Activated gamma-delta T cell treated with anti-CD3 and anti-CD28 coated beads, Interleukin-2, amount 50 U/mL, for 16 hours (primary cell): ENCODE results near the gene ARID5B.

ENCODE experiments used
- DNase-seq: peaks from one replicate; pipeline ENCODE4 v3.0.0-alpha.2; 2020; ENCODE audit warnings: low read depth

ARID5B gene

DNA sequence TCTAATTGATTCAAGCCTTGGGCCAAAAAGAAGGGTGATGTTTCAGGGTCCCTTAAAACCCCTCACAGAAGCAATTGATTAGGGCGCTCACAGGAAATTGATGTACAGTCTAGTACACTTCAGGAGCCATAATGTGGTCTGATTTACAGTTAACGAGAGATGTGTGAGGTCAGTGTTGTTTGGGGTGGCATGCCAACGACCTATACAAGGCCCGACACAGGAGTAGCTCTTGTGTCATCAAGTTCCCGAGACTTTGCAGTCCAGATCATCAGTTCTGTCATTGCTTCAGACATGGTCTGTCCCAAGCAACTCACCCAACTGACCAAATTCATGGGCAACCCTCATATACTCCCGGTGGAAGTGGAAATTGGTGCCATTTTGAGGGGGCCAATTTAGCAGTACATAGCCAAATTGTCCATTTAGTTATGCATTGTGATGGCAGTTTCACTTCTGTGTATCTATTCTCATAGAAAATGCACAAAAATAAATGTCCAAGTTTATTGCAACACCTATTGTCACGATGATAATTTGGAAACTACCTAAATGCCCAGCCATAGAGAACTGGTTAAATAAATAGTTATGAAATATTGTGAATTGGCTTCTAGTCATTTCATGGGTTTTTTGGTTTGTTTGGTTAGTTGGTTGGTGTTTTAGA is 18.0 kb upstream of the ARID5B start:
- DNase-seq: no peak

DNA sequence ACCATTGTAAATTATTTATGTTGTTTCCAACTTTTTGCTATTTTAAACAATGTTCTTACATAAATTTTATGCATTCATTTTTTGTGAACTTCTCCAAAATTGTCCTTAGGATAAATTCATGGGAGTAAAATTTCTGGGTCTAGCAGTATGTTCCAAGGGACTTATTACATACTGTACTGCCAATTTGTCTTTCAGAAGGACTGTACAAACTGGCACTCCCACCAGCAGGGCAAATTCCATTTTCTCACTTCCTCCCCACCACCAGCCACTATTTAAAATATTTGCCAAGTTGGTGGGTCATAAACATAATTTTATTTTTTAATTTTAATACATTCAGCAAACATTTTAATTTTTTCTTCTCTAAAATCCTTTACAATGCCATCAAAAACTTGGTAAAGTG is 13.7 kb upstream of the ARID5B start:
- DNase-seq: no peak

- DNase-seq: no peak
These were observed 12.8 kb upstream of the ARID5B start for GRCh38 chr10:61888744-61889143.

- DNase-seq: no peak
These were observed 11.1 kb upstream of the ARID5B start for GRCh38 chr10:61890430-61890829.

DNA sequence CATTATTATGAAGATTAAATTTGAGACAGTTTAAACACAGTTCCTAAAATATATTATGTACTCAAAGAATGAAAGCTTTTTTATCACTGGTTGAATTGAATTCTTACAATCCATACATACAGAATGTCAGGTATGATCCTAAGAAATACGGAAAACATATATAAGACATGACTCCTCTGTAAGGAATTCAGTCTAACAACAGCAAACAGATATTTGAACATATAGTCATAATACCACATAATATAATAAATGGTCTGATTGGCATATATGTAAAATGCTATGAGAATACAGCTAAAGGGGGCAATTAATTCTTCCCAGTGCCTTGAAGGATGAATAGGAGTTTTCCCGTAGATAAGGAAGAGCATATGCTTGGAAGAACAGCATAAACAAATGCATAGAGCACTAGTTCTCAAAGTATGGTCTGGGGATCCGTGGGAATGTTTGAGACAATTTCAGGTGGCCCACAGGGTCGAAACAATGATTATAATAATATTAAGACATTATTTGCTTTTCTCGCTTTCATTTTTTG is 10.6 kb upstream of the ARID5B start:
- no peak for DNase-seq

DNA sequence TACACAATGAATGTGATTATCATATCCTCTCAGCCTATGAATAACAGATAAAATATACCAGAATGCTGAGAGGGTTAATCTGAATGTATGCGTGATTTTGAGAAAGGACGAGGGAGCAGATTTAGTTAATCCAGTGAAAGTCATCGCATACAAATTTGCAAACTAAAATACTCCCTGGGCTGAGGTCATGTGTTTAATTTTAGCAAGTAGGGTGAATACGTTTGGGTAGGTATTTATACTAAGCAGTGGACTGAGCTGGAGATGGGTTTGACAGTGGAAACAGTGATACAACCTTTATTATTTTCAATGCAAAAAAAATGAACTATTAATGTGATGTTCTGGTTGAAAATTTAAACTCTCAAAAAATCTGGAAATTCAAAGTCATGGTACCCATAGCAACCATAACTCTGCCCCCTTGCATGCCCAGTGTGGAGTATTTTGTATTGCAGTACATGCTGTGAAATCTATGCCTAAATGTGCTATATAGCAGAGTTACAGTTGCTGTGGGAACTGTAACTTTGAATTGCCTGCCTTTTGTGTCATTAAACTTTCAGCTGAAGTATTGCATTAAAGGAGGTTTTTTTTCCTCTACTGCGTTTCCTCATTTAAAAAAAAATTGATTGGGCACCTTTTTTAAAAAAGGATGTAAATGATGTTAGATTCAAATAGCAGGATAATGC is 9.5 kb upstream of the ARID5B start:
- DNase-seq: no peak

GRCh38 chr10:61892961-61893360 is 8.5 kb upstream of the ARID5B start:
- DNase-seq: no peak

DNA sequence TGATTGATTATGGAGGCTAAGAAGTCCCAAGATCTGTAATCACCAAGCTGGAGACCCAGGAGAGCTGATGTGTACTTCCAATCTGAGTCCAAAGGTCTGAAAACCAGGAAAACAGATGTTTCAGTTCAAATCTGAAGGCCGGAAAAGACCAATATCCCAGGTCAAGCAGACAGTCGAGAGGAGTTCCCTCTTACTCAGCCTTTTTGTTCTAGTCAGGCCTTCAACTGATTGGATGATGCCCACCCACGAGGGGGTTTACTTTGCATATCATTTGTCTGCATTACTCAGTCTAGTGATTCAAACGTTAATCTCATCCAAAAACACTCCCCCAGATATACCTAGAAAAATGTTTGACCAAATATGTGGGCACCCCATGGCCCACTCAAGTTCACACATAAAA is 7.4 kb upstream of the ARID5B start:
- no peak for DNase-seq

DNA sequence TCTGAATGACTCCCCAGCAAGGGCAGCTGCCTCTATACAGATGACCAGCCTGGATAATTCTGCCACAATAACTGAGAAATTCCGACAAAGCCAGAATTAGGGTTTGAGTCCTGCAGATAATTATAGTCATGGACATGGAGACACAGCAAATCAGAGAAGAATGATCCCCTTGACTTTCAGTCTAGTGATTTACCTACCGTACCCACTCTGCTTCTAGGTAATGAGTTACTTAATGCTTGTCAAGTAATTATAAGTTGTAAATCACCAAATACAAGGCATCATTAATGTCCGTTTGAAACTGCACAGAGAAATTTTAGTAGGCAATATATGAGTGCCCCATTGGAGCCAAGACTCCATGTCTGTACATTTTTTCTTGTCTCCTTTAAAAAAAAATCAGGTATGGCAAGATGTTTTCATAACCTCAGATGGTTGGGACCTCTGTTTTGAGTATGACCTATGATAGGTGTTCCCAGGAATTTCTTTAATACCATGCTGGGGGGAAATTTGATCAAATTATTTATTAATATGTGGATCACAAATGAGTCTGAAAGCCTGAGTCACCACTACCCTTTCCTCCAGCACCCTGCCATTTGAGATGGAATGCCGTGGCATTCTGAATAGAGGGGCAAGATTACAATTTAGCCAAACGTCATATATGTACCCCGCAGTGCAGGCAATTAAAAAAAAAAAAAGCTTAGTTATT is 5.5 kb upstream of the ARID5B start:
- no peak for DNase-seq

GRCh38 chr10:61896854-61897661 is 4.4 kb upstream of the ARID5B start:
- DNase-seq: peak; percentile 35

- DNase-seq: no peak
These were observed 3.6 kb upstream of the ARID5B start for GRCh38 chr10:61897671-61898434.

- DNase-seq: no peak
These were observed 3.1 kb upstream of the ARID5B start for GRCh38 chr10:61898435-61898778.

- no peak for DNase-seq
These were observed 2.4 kb upstream of the ARID5B start for GRCh38 chr10:61899069-61899531.

- no peak for DNase-seq
These were observed 1.9 kb upstream of the ARID5B start for GRCh38 chr10:61899663-61899996.

DNA sequence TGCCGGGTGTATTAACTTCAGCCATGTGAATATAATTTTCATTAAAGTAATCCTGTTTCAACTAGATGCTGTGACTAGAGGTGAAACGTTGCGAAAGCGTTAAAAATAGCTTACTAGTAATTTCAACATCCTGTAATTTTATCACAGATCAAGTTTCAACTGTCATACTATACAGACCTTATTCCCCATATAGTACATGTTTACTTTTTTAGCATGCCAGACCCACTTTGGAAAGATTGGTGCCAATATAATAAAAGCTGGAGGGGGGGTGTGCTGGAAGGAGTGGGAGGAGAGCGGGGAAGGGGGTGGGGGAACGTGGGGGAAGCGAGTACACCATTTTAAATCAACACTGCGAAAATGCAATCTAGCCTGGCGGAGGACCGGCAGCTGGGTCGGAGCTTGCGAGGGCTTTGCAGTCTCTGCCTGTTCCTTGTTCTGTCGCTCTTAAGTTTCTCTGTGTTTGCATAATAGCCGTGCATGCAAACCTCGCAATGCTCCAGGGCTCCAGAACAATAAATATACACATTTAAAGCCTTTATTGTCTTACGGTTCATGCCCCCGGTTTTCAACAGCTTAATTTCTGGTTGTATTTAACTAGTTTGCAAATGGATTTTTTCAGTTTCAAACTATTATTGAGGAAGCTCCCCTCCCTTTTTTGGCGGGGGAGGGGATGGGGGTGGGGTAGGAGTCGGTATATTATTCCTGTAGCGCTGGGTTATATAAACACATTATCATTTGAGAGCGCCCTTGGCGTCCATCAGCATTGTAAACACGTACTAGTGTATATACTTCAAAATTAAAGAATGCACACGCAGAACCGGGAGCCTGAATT is 1.3 kb upstream of the ARID5B start:
- no peak for DNase-seq

GRCh38 chr10:61901829-61902444 is 438 bp downstream of the ARID5B start:
- no peak for DNase-seq

GRCh38 chr10:61902445-61903220 is 1.1 kb downstream of the ARID5B start:
- peak; percentile 50 for DNase-seq

DNA sequence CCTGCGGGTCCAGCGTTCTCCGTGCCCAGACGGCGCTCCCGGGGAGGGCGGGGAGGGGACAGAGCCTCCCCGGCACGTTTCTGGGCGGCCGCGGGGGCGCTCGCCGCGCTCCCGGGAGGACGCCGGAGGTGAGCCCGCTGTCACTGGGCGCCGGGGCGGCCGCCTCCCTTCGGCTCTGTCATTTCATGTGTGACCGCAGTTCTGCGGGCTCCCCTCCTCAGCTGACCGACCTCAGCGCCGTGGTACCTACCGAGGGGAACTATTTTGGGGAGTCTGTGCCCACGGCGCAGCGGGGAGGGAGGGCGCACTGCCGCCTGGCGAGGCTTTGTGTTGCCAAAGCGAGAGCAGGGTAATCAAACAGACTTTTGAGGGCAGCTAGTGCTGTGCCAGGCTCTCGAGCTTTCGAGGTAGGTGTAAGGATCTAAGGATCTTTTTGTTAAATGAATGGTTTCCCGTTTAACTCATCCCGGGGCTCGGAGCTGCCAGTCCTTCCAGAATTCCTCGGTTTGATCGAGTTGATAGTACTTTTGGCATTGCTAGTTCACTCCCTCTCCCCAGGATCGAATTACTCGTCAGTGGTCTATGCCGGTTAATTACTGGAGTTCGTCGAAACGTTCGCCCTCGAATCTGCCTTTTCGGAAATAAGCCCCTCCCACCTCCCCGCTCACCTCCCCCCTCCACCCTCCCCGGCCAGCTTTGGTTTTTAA is 1.9 kb downstream of the ARID5B start:
- DNase-seq: peak; percentile 43

DNA sequence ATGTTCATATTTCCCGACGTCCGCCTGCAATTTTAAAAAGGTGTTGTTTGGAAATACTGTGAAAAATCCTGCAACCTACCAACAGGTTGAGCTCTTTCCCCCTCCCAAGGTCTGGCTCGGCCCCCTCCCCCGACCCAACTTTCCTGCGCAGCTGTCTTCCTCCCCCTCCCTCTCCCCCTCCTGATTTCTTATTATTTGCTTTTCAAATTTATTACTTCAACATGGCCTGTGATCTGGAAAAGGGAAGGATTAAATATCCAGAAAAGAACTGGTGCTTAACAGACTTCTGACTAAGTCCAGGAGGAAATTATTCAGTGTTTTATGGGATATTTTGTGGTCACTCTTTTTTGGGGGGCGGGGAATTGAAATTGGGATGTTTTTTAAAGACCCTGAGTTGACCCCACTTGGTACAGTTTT is 2.4 kb downstream of the ARID5B start:
- no peak for DNase-seq
